Nephron progenitor cell (in vitro differentiated cells): ENCODE measurements around the gene CHD6.

Experiments used
- DNase-seq: peaks from one replicate; pipeline ENCODE4 v3.0.0; 2021
- H3K27ac Mint-ChIP-seq: 2 replicates; pipeline ENCODE4 v1.8.0; 2021; ENCODE audit warnings: mild to moderate bottlenecking, moderate library complexity, mixed read lengths
- H3K27me3 Mint-ChIP-seq: 2 replicates; pipeline ENCODE4 v1.8.0; 2021; ENCODE audit warnings: mild to moderate bottlenecking, low read depth, mixed read lengths; ENCODE audit not compliant: poor library complexity
- H3K36me3 Mint-ChIP-seq: 2 replicates; pipeline ENCODE4 v1.8.0; 2021; ENCODE audit warnings: low read depth, mixed read lengths
- H3K4me1 Mint-ChIP-seq: 2 replicates; pipeline ENCODE4 v1.8.0; 2021; ENCODE audit warnings: mixed read lengths
- H3K4me3 Mint-ChIP-seq: 2 replicates; pipeline ENCODE4 v1.8.0; 2021; ENCODE audit warnings: mild to moderate bottlenecking, moderate library complexity, mixed read lengths
- H3K9me3 Mint-ChIP-seq: 2 replicates; pipeline ENCODE4 v1.8.0; 2021; ENCODE audit warnings: mild to moderate bottlenecking, moderate library complexity, mixed read lengths
- CTCF ChIP-seq: fragments of 200-600 bp; sonication (generic); IDR thresholded peaks from 2 replicates; pipeline ENCODE4 v1.5.0; 2021; ENCODE audit warnings: antibody characterized with exemption

Gene CHD6

GRCh38 chr20:41577129-41578009, 40.8 kb downstream of the CHD6 start:
- Mint-ChIP-seq H3K27ac (no peak overlapping the region), H3K9me3 (peaks cover 46% of the 10 kb centered on the region), H3K4me3 (no peak overlapping the region), H3K4me1 (peaks cover 20% of the 10 kb centered on the region), H3K27me3 (no peaks in the 10 kb centered on the region), H3K36me3 (peaks cover 68% of the 10 kb centered on the region)
- TF ChIP-seq CTCF = no peak
- DNase-seq = no peak

GRCh38 chr20:41575412-41575811, 42.8 kb downstream of the CHD6 start:
- no peak overlapping the region for H3K4me3 Mint-ChIP-seq
- H3K27me3 Mint-ChIP-seq = no peaks in the 10 kb centered on the region
- H3K27ac Mint-ChIP-seq = no peak overlapping the region
- peaks cover 55% of the 10 kb centered on the region for H3K36me3 Mint-ChIP-seq
- H3K4me1 Mint-ChIP-seq = peaks cover 38% of the 10 kb centered on the region
- TF ChIP-seq CTCF = no peak
- peaks cover 44% of the 10 kb centered on the region for H3K9me3 Mint-ChIP-seq
- no peak for DNase-seq

DNA sequence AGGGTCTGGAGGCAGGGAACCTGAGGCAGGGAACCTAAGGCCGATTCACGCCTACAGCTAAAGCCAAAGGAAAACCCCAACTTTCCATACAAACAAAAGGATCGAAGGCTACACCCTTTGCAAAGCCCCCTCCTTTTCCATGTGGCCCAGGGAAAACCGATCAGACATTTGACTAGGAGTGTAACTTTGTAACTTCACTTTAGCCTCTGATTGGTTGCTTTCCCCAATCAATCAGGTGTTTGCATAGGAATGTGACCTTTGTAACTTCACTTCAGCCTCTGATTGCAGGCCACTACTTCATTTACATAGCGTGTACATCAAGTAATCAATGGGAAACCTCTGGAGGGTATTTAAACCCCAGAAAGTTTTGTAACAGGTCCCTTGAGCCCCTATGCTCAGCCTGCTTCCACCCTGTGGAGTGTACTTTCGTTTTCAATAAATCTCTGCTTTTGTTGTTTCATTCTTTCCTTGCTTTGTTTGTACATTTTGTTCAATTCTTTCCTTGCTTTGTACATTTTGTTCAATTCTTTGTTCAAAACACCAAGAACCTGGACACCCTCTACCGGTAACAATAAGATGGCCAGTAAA, 43.3 kb downstream of the CHD6 start:
- Mint-ChIP-seq H3K27me3 (no peaks in the 10 kb centered on the region), H3K36me3 (peaks cover 50% of the 10 kb centered on the region), H3K9me3 (peaks cover 44% of the 10 kb centered on the region), H3K4me3 (no peak overlapping the region), H3K4me1 (peaks cover 38% of the 10 kb centered on the region), H3K27ac (no peak overlapping the region)
- no peak for DNase-seq
- TF ChIP-seq CTCF = no peak

GRCh38 chr20:41573955-41574354, 44.2 kb downstream of the CHD6 start:
- H3K9me3 Mint-ChIP-seq = peaks cover 44% of the 10 kb centered on the region
- DNase-seq = no peak
- H3K4me3 Mint-ChIP-seq = no peak overlapping the region
- H3K27ac Mint-ChIP-seq = no peak overlapping the region
- TF ChIP-seq CTCF = no peak
- H3K27me3 Mint-ChIP-seq = no peaks in the 10 kb centered on the region
- H3K36me3 Mint-ChIP-seq = peaks cover 47% of the 10 kb centered on the region
- peaks cover 38% of the 10 kb centered on the region for H3K4me1 Mint-ChIP-seq

GRCh38 chr20:41572010-41572572, 46.1 kb downstream of the CHD6 start:
- no peak overlapping the region for H3K4me3 Mint-ChIP-seq
- no peak for DNase-seq
- H3K27me3 Mint-ChIP-seq = no peaks in the 10 kb centered on the region
- H3K4me1 Mint-ChIP-seq = peaks cover 31% of the 10 kb centered on the region
- H3K9me3 Mint-ChIP-seq = peaks cover 33% of the 10 kb centered on the region
- H3K27ac Mint-ChIP-seq = no peak overlapping the region
- H3K36me3 Mint-ChIP-seq = peaks cover 42% of the 10 kb centered on the region
- TF ChIP-seq CTCF = no peak
